WTC11 (cell line): ENCODE measurements around the gene NCCRP1. TPM values are rescaled to one million over a fixed set of nuclear protein-coding genes. Genes with fewer than 3 reads are reported as not detected.
A peak's percentile ranks its signal among the peaks of the same experiment; 100 is the strongest.

Source experiments
- ATAC-seq: fragments of 200-7000 bp; cut with Tn5 transposase; 2 replicates; pipeline ENCODE4 v1.10.0; 2021; ENCODE audit warnings: mild to moderate bottlenecking, moderate library complexity
- CTCF ChIA-PET: fragments of 300-600 bp; sonication (Branson Sonifier 250); formaldehyde crosslinking; loops from one replicate; lab custom pipeline; 2021; ENCODE audit warnings: antibody characterized with exemption; lab: Charles Lee
- POLR2A ChIA-PET: fragments of 350-600 bp; sonication (Branson Sonifier 250); formaldehyde crosslinking; loops from one replicate; lab custom pipeline; 2021; ENCODE audit warnings: antibody characterized with exemption; lab: Charles Lee
- DNase-seq: peaks from one replicate; pipeline ENCODE4 v3.0.0; 2021; ENCODE audit warnings: low spot score
- H3K27ac Mint-ChIP-seq: 2 replicates; pipeline ENCODE4 v1.8.0; 2021; ENCODE audit warnings: mixed read lengths
- H3K27me3 Mint-ChIP-seq: 2 replicates; pipeline ENCODE4 v1.8.0; 2021; ENCODE audit warnings: low read depth, mild to moderate bottlenecking, moderate library complexity, mixed read lengths
- H3K36me3 Mint-ChIP-seq: 2 replicates; pipeline ENCODE4 v1.8.0; 2021; ENCODE audit warnings: mixed read lengths
- H3K4me1 Mint-ChIP-seq: 2 replicates; pipeline ENCODE4 v1.8.0; 2022; ENCODE audit warnings: mixed read lengths
- H3K4me3 Mint-ChIP-seq: 2 replicates; pipeline ENCODE4 v1.8.0; 2021; ENCODE audit warnings: mild to moderate bottlenecking, moderate library complexity, mixed read lengths
- H3K9me3 Mint-ChIP-seq: 2 replicates; pipeline ENCODE4 v1.8.0; 2021; ENCODE audit warnings: mixed read lengths
- ARID4B ChIP-seq: sonication (generic); formaldehyde crosslinking; IDR thresholded peaks from 2 replicates; pipeline ENCODE4 v1.8.0; 2023; ENCODE audit warnings: missing genetic modification reagents, mild to moderate bottlenecking, borderline replicate concordance
- ATF2 ChIP-seq: sonication (generic); formaldehyde crosslinking; IDR thresholded peaks from 2 replicates; pipeline ENCODE4 v1.8.1; 2022; ENCODE audit warnings: low read depth, missing genetic modification reagents, borderline replicate concordance
- ATF3 ChIP-seq: sonication (generic); formaldehyde crosslinking; conservative IDR thresholded peaks from 2 replicates; pipeline ENCODE4 v1.8.1; 2022; ENCODE audit warnings: mild to moderate bottlenecking, missing genetic modification reagents
- CBFB ChIP-seq: sonication (generic); formaldehyde crosslinking; IDR thresholded peaks from 2 replicates; pipeline ENCODE4 v1.8.1; 2022; ENCODE audit warnings: mild to moderate bottlenecking, low read depth, missing genetic modification reagents
- CDX4 ChIP-seq: fragments of 250-450 bp; sonication (Bioruptor Pico); IDR thresholded peaks from 2 replicates; pipeline ENCODE4 v1.9.0; 2021; ENCODE audit warnings: moderate library complexity, mild to moderate bottlenecking, inconsistent platforms, borderline replicate concordance
- E2F5 ChIP-seq: sonication (generic); formaldehyde crosslinking; IDR thresholded peaks from 2 replicates; pipeline ENCODE4 v1.8.1; 2022; ENCODE audit warnings: mild to moderate bottlenecking, moderate library complexity, missing genetic modification reagents
- ETV6 ChIP-seq: sonication (generic); formaldehyde crosslinking; IDR thresholded peaks from 2 replicates; pipeline ENCODE4 v1.8.1; 2022; ENCODE audit warnings: mild to moderate bottlenecking, missing genetic modification reagents
- GTF2I ChIP-seq: fragments of 250-450 bp; sonication (Bioruptor Pico); conservative IDR thresholded peaks from 2 replicates; pipeline ENCODE4 v1.4.0; 2021; ENCODE audit warnings: mild to moderate bottlenecking
- MXD4 ChIP-seq: fragments of 250-450 bp; sonication (Bioruptor Pico); IDR thresholded peaks from 2 replicates; pipeline ENCODE4 v1.8.0; 2021; ENCODE audit warnings: mild to moderate bottlenecking, moderate library complexity, borderline replicate concordance
- NFE2L1 ChIP-seq: sonication (generic); formaldehyde crosslinking; IDR thresholded peaks from 2 replicates; pipeline ENCODE4 v1.8.1; 2023; ENCODE audit warnings: missing genetic modification reagents
- NR2C2 ChIP-seq: sonication (generic); formaldehyde crosslinking; IDR thresholded peaks from 2 replicates; pipeline ENCODE4 v1.8.0; 2022; ENCODE audit warnings: mild to moderate bottlenecking, missing genetic modification reagents
- RELA ChIP-seq: sonication (generic); formaldehyde crosslinking; IDR thresholded peaks from 2 replicates; pipeline ENCODE4 v1.8.1; 2022; ENCODE audit warnings: missing genetic modification reagents, mild to moderate bottlenecking, borderline replicate concordance
- SMAD3 ChIP-seq: sonication (generic); formaldehyde crosslinking; IDR thresholded peaks from 2 replicates; pipeline ENCODE4 v1.8.0; 2022; ENCODE audit warnings: missing genetic modification reagents, mild to moderate bottlenecking, borderline replicate concordance
- STAT6 ChIP-seq: sonication (generic); formaldehyde crosslinking; conservative IDR thresholded peaks from 2 replicates; pipeline ENCODE4 v1.8.1; 2023; ENCODE audit warnings: mild to moderate bottlenecking, low read depth, missing genetic modification reagents, moderate library complexity
- TEAD4 ChIP-seq: sonication (generic); formaldehyde crosslinking; IDR thresholded peaks from 2 replicates; pipeline ENCODE4 v1.8.0; 2022; ENCODE audit warnings: mild to moderate bottlenecking, missing genetic modification reagents
- ZBTB21 ChIP-seq: sonication (generic); formaldehyde crosslinking; IDR thresholded peaks from 2 replicates; pipeline ENCODE4 v1.8.1; 2023; ENCODE audit warnings: mild to moderate bottlenecking, missing genetic modification reagents, borderline replicate concordance
- ZNF121 ChIP-seq: sonication (generic); formaldehyde crosslinking; IDR thresholded peaks from 2 replicates; pipeline ENCODE4 v1.8.0; 2023; ENCODE audit warnings: missing genetic modification reagents
- ZNF232 ChIP-seq: sonication (generic); formaldehyde crosslinking; IDR thresholded peaks from 2 replicates; pipeline ENCODE4 v1.8.0; 2022; ENCODE audit warnings: mild to moderate bottlenecking, missing genetic modification reagents
- ZNF263 ChIP-seq: sonication (generic); formaldehyde crosslinking; IDR thresholded peaks from 2 replicates; pipeline ENCODE4 v1.8.1; 2022; ENCODE audit warnings: low read depth, mild to moderate bottlenecking, moderate library complexity, missing genetic modification reagents
- ZNF317 ChIP-seq: sonication (generic); formaldehyde crosslinking; IDR thresholded peaks from 2 replicates; pipeline ENCODE4 v1.8.1; 2023; ENCODE audit warnings: low read depth, mild to moderate bottlenecking, moderate library complexity, missing genetic modification reagents, borderline replicate concordance
- ZNF671 ChIP-seq: fragments of 250-450 bp; sonication (Bioruptor Pico); IDR thresholded peaks from 2 replicates; pipeline ENCODE4 v1.8.0; 2021; ENCODE audit warnings: mild to moderate bottlenecking
- ZSCAN18 ChIP-seq: fragments of 250-450 bp; sonication (Bioruptor Pico); IDR thresholded peaks from 2 replicates; pipeline ENCODE4 v2.1.2; 2022; ENCODE audit warnings: mild to moderate bottlenecking, moderate library complexity
- total RNA-seq: library from RNA; stranded (reverse); gene quantifications from 3 replicates; pipeline ENCODE4 v1.2.3, GENCODE V29; 2021

The NCCRP1 gene
- total RNA-seq, 1 experiment from 2014 or later = 2.0 TPM

- TF ChIP-seq ZNF121 (CRISPR knock-in tag) (no peak), ZNF232 (CRISPR knock-in tag) (no peak), NFE2L1 (CRISPR knock-in tag) (no peak), MXD4 (CRISPR knock-in tag) (no peak)
Observed at GRCh38 chr19:39223703-39224279, 27.0 kb downstream of the NCCRP1 start (continued).

GRCh38 chr19:39224910-39225309 lies 28.1 kb downstream of the NCCRP1 start:
- Mint-ChIP-seq H3K27ac (no peak overlapping the region), H3K27me3 (peaks cover 41% of the 10 kb centered on the region), H3K9me3 (no peaks in the 10 kb centered on the region), H3K4me1 (no peaks in the 10 kb centered on the region), H3K4me3 (no peak overlapping the region), H3K36me3 (no peaks in the 10 kb centered on the region)
- ATAC-seq (peak; percentile 39), DNase-seq (peak; percentile 26)
- CTCF ChIA-PET = interaction anchor here (0.7 to 1.8 kb wide), 5 partner anchors 23 to 103 kb away, joined by 3 to 10 read pairs (median 3); no protein-coding TSS in a partner anchor
- POLR2A ChIA-PET = no interaction called here
- TF ChIP-seq ZNF263 (CRISPR knock-in tag) (no peak), ETV6 (CRISPR knock-in tag) (no peak), CDX4 (CRISPR knock-in tag) (no peak), NR2C2 (no peak), SMAD3 (no peak), ATF3 (CRISPR knock-in tag) (no peak), CBFB (CRISPR knock-in tag) (no peak), RELA (CRISPR knock-in tag) (no peak), ZNF671 (CRISPR knock-in tag) (no peak), STAT6 (CRISPR knock-in tag) (no peak), ARID4B (no peak)

GRCh38 chr19:39230096-39230764 lies 33.5 kb downstream of the NCCRP1 start:
- POLR2A ChIA-PET = no interaction called here
- Mint-ChIP-seq H3K27me3 (peaks cover 38% of the 10 kb centered on the region), H3K9me3 (no peaks in the 10 kb centered on the region), H3K4me1 (no peaks in the 10 kb centered on the region), H3K27ac (no peak overlapping the region), H3K36me3 (no peaks in the 10 kb centered on the region), H3K4me3 (no peak overlapping the region)
- CTCF ChIA-PET = no interaction called here
- DNase-seq (no peak), ATAC-seq (no peak)
- TF ChIP-seq ATF2 (CRISPR knock-in tag) (no peak), E2F5 (CRISPR knock-in tag) (no peak), TEAD4 (CRISPR knock-in tag) (no peak), ZSCAN18 (CRISPR knock-in tag) (no peak), ZNF317 (CRISPR knock-in tag) (no peak), ZBTB21 (CRISPR knock-in tag) (no peak), GTF2I (CRISPR knock-in tag) (no peak)
